ENCODE results near the gene KIF25.

- no peak for TF ChIP-seq CTCF (IDR thresholded peaks at IDR 0.05)
- TF ChIP-seq POLR2A (IDR thresholded peaks at IDR 0.05) = no peak
Observed at GRCh38 chr6:168051648-168052047, 54.2 kb downstream of the KIF25 start.

Measured in heart left ventricle (tissue), 13 donors.